Stomach (tissue), 9 donors: Measurements from ENCODE around the gene SDF2L1. TPM values are rescaled to one million over a fixed set of nuclear protein-coding genes. Genes with fewer than 3 reads are reported as not detected.

Experiments
- DNase-seq, 2 donors: peaks; one replicate each; pipeline versions ENCODE4 v3.0.0 to v3.0.0-alpha.2; 2013 to 2019
- H3K27ac ChIP-seq, 5 donors: fragments of 200-600 bp in 4 of 5; sonication (generic) in 4 of 5; one replicate each; pipeline ENCODE4 v1.5.1; 2013 to 2019; ENCODE audit warnings: mild to moderate bottlenecking in 1 of 5, moderate library complexity in 1 of 5
- H3K27me3 ChIP-seq, 3 donors: fragments of 200-600 bp; sonication (generic); one replicate each; pipeline ENCODE4 v1.5.1; 2017 to 2019; ENCODE audit warnings: mixed run types in 1 of 3
- H3K36me3 ChIP-seq, 4 donors: fragments of 200-600 bp; sonication (generic); 1 replicate in 3 of 4; 2 replicates in 1 of 4; pipeline ENCODE4 v1.5.1; 2016 to 2019
- H3K4me1 ChIP-seq, 4 donors: fragments of 200-600 bp; sonication (generic); one replicate each; pipeline ENCODE4 v1.5.1; 2016 to 2019
- H3K4me3 ChIP-seq, 4 donors: fragments of 200-600 bp; sonication (generic) in 3 of 4; one replicate each; pipeline ENCODE4 v1.5.1; 2016 to 2019; ENCODE audit warnings: mild to moderate bottlenecking in 1 of 4
- H3K9me3 ChIP-seq, 4 donors: fragments of 200-600 bp; sonication (generic); one replicate each; pipeline ENCODE4 v1.5.1; 2016 to 2019
- CTCF ChIP-seq, 7 experiments: fragments of 450-650 bp in 4 of 7; fragments of 200-600 bp in 3 of 7; sonication (generic) in 3 of 7; IDR thresholded peaks; one replicate each; pipeline ENCODE4 v1.5.1; 2016 to 2019; ENCODE audit warnings: antibody characterized with exemption in 7 of 7, control low read depth in 2 of 7, mild to moderate bottlenecking in 1 of 7
- EP300 ChIP-seq: sonication (generic); formaldehyde crosslinking; IDR thresholded peaks from one replicate; pipeline ENCODE4 v1.6.1; 2017; ENCODE audit warnings: antibody characterized with exemption
- POLR2A ChIP-seq, 4 donors: fragments of 450-650 bp; IDR thresholded peaks; one replicate each; pipeline ENCODE4 v1.6.1; 2016; ENCODE audit warnings: antibody characterized with exemption in 4 of 4, control low read depth in 2 of 4, mild to moderate bottlenecking in 1 of 4, moderate library complexity in 1 of 4
- POLR2AphosphoS5 ChIP-seq, 3 donors: sonication (generic); formaldehyde crosslinking; IDR thresholded peaks; one replicate each; pipeline ENCODE4 v1.6.1; 2016; ENCODE audit warnings: antibody characterized with exemption in 3 of 3
- WGBS, 5 donors: extraction: QIAGEN DNeasy Blood & Tissue Kit in 3 of 5; methylation state at CpG; one replicate each; pipeline versions ENCODE4 v1.1.5 to v1.1.7; 2013 to 2018; 5-methylcytosine and 5-hydroxymethylcytosine counted together
- intact Hi-C: fragments of 100-400 bp; cut with DNase I; formaldehyde crosslinking; loops from one replicate; pipeline ENCODE4 v1.15.1; 2023; ENCODE audit warnings: low total_unique reads
- polyA plus RNA-seq, 3 donors: library from polyadenylated mRNA; stranded (reverse); fragments of 200-250 nt; gene quantifications; one replicate each; pipeline ENCODE4 v1.2.3, GENCODE V29; 2013
- total RNA-seq, 5 donors: library from RNA; depleted of rRNA; stranded (reverse); fragments of >200 nt; gene quantifications; one replicate each; pipeline versions ENCODE4 v1.1.0 to v1.2.3, GENCODE V29; 2014 to 2016
- donor health status: healthy with polysubstance abuse.
- donor health status: Bipolar disorder and iron deficiency.
- donor health status: healthy.

SDF2L1 gene
- total and polyA plus RNA-seq, 8 donors = 4.0 to 101 (median 36.4) TPM; not detected in 1

GRCh38 chr22:21683401-21683811 lies 41.3 kb downstream of the SDF2L1 start:
- peaks cover 50 to 90% (median 84%) of the 10 kb centered on the region in 4 donors for H3K36me3 ChIP-seq
- no peak overlapping the region for H3K4me3 ChIP-seq
- intact Hi-C loops = no loop called here
- no peaks in the 10 kb centered on the region for H3K27me3 ChIP-seq
- no peak for DNase-seq
- H3K27ac ChIP-seq = no peak overlapping the region
- H3K9me3 ChIP-seq = no peaks in the 10 kb centered on the region
- TF ChIP-seq CTCF (IDR thresholded peaks at IDR 0.05) (no peak), POLR2A (IDR thresholded peaks at IDR 0.05) (no peak), EP300 (no peak), POLR2AphosphoS5 (IDR thresholded peaks at IDR 0.05) (no peak)
- WGBS, 5 donors = 87 to 96% (median 91%) methylated on average over 4 to 7 of the region's 7 CpGs
- H3K4me1 ChIP-seq = no peaks in the 10 kb centered on the region

- no peaks in the 10 kb centered on the region for H3K4me1 ChIP-seq
- TF ChIP-seq POLR2A (IDR thresholded peaks at IDR 0.05) (no peak), CTCF (IDR thresholded peaks at IDR 0.05) (no peak), POLR2AphosphoS5 (IDR thresholded peaks at IDR 0.05) (no peak), EP300 (no peak)
- DNase-seq = no peak
- H3K27me3 ChIP-seq = no peaks in the 10 kb centered on the region
- H3K36me3 ChIP-seq = peaks cover 52 to 95% (median 90%) of the 10 kb centered on the region in 4 donors
- H3K9me3 ChIP-seq = no peaks in the 10 kb centered on the region
- 94 to 95% (median 95%) methylated on average over 19 of the region's 19 CpGs for WGBS, 5 donors
- intact Hi-C loops = no loop called here
- no peak overlapping the region for H3K4me3 ChIP-seq
- no peak overlapping the region for H3K27ac ChIP-seq
Measured at GRCh38 chr22:21684492-21685163, 42.5 kb downstream of the SDF2L1 start.

GRCh38 chr22:21685164-21685513 lies 43.0 kb downstream of the SDF2L1 start:
- Histone ChIP-seq H3K27ac (no peak overlapping the region), H3K27me3 (no peaks in the 10 kb centered on the region), H3K9me3 (no peaks in the 10 kb centered on the region), H3K4me1 (no peaks in the 10 kb centered on the region), H3K36me3 (peaks cover 52 to 95% (median 94%) of the 10 kb centered on the region in 4 donors), H3K4me3 (no peak overlapping the region)
- intact Hi-C loops = no loop called here
- no peak for DNase-seq
- WGBS, 5 donors = 82 to 88% (median 83%) methylated on average over 8 of the region's 8 CpGs
- TF ChIP-seq POLR2A (IDR thresholded peaks at IDR 0.05) = no peak
- no peak for TF ChIP-seq POLR2AphosphoS5 (IDR thresholded peaks at IDR 0.05)
- TF ChIP-seq EP300 = no peak
- no peak for TF ChIP-seq CTCF (IDR thresholded peaks at IDR 0.05)

- TF ChIP-seq POLR2AphosphoS5 (IDR thresholded peaks at IDR 0.05) (no peak), POLR2A (IDR thresholded peaks at IDR 0.05) (no peak), EP300 (no peak), CTCF (IDR thresholded peaks at IDR 0.05) (no peak)
- intact Hi-C loops = no loop called here
- H3K36me3 ChIP-seq = peaks cover 52 to 99% (median 97%) of the 10 kb centered on the region in 4 donors
- no peak overlapping the region for H3K4me3 ChIP-seq
- WGBS, 5 donors = 74 to 96% (median 95%) methylated on average over 2 to 8 of the region's 8 CpGs
- H3K27me3 ChIP-seq = no peaks in the 10 kb centered on the region
- DNase-seq = no peak
- H3K4me1 ChIP-seq = no peaks in the 10 kb centered on the region
- no peaks in the 10 kb centered on the region for H3K9me3 ChIP-seq
- no peak overlapping the region for H3K27ac ChIP-seq
Measured at GRCh38 chr22:21686193-21686608, 44.1 kb downstream of the SDF2L1 start.
